A673 (cell line): ENCODE data around the gene ASMTL. TPM values are rescaled to one million over a fixed set of nuclear protein-coding genes. Genes with fewer than 3 reads are reported as not detected.

Experiments
- BruUV-seq: library from RNA; stranded (reverse); fragments of 400-500 nt; replicated peaks from 2 replicates; lab custom pipeline; 2021; lab: Mats Ljungman, UMichigan
- CTCF ChIA-PET: fragments of 300-600 bp; sonication (Branson Sonifier 250); formaldehyde crosslinking; loops from one replicate; lab custom pipeline; 2022; ENCODE audit warnings: antibody characterized with exemption; lab: Charles Lee
- POLR2A ChIA-PET: fragments of 300-600 bp; sonication (Branson Sonifier 250); formaldehyde crosslinking; loops from one replicate; lab custom pipeline; 2022; ENCODE audit warnings: antibody characterized with exemption; ENCODE audit not compliant: low non-redundant PET; lab: Charles Lee
- DNase-seq: peaks from one replicate; pipeline ENCODE4 v3.0.0-alpha.2; 2015; ENCODE audit warnings: low spot score
- H3K27ac ChIP-seq: fragments of 200-600 bp; sonication (generic); 2 replicates; pipeline ENCODE4 v1.5.1; 2016; ENCODE audit warnings: mixed run types, low read depth, mild to moderate bottlenecking, mixed read lengths, antibody characterized with exemption, low read length; ENCODE audit not compliant: poor library complexity, severe bottlenecking
- H3K27me3 ChIP-seq: fragments of 200-600 bp; sonication (generic); replicated peaks from 2 replicates; pipeline ENCODE4 v1.6.1; 2017; ENCODE audit warnings: mixed run types, low read depth, mild to moderate bottlenecking, mixed read lengths, antibody characterized with exemption, low read length; ENCODE audit not compliant: insufficient read depth, poor library complexity
- H3K36me3 ChIP-seq: fragments of 200-600 bp; sonication (generic); 2 replicates; pipeline ENCODE4 v1.6.1; 2016; ENCODE audit warnings: mixed run types, mild to moderate bottlenecking, mixed read lengths, antibody characterized with exemption, low read length; ENCODE audit not compliant: insufficient read depth, poor library complexity, severe bottlenecking
- H3K4me1 ChIP-seq: fragments of 200-600 bp; sonication (generic); 2 replicates; pipeline ENCODE4 v1.6.1; 2017; ENCODE audit warnings: mixed run types, mild to moderate bottlenecking, mixed read lengths, antibody characterized with exemption, low read length; ENCODE audit not compliant: insufficient read depth, poor library complexity, severe bottlenecking
- H3K4me3 ChIP-seq: fragments of 200-600 bp; sonication (generic); 2 replicates; pipeline ENCODE4 v1.5.1; 2016; ENCODE audit warnings: low read depth, mixed run types, mild to moderate bottlenecking, mixed read lengths, low read length; ENCODE audit not compliant: poor library complexity, severe bottlenecking
- H3K9me3 ChIP-seq: fragments of 200-600 bp; sonication (generic); 2 replicates; pipeline ENCODE4 v1.6.1; 2016; ENCODE audit warnings: mixed run types, low read depth, mild to moderate bottlenecking, mixed read lengths, antibody characterized with exemption, low read length; ENCODE audit not compliant: poor library complexity, severe bottlenecking
- EZH2 ChIP-seq: fragments of 200-600 bp; sonication (generic); IDR thresholded peaks from 2 replicates; pipeline ENCODE4 v1.6.1; 2017; ENCODE audit warnings: borderline replicate concordance, low read depth, mild to moderate bottlenecking, mixed read lengths, antibody characterized with exemption, low read length; ENCODE audit not compliant: poor library complexity, severe bottlenecking
- intact Hi-C: fragments of 100-400 bp; cut with micrococcal nuclease; formaldehyde crosslinking; loops from one replicate; pipeline ENCODE4 v1.10.0; 2022; ENCODE audit not compliant: unreplicated experiment
- total RNA-seq: library from RNA; stranded (reverse); gene quantifications from 2 replicates; pipeline ENCODE4 v1.2.3, GENCODE V29; 2021
- TF ChIP-seq, protein P1 (sequence below): fragments of 300-800, 200-600 bp; sonication (generic); conservative IDR thresholded peaks from 2 replicates; pipeline ENCODE4 v1.5.1; 2017; ENCODE audit warnings: low read depth, mild to moderate bottlenecking, antibody characterized with exemption, low read length, moderate library complexity, mixed read lengths

Gene ASMTL
- total RNA-seq, 1 experiment from 2014 or later, result 24.9 TPM

DNA sequence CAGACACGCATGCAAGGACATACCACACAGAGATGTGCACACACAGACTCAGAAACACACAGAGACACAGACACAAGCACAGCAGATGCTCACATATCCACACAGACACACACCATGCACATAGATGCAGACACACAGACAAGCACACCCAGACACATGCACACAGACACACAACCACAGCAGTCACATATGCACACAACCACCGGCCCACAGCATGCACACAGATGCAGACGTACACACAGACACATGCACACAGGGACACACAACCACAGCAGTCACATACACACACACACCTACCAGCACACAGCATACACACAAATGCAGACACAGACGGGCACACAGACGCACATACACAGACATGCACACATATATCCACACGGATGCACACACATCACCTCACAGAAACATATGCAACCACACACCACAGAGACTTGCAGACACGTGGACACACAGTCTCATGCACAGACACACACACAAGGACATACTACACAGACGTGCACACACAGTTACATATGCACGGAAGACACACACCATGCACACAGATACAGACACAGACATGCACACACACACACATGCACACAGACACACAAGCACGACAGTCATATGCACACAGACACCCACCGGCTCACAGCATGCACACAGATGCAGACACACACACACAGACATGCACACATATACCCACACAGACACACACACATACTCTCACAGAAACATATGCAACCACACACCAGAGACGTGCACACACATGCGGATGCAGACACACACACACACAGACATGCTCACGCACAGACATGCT is 35.5 kb downstream of the ASMTL start:
- no peak for DNase-seq
- POLR2A ChIA-PET, result no interaction called here
- no TSS peak for BruUV-seq
- H3K27me3 ChIP-seq, result no peaks in the 10 kb centered on the region
- peaks cover 10% of the 10 kb centered on the region for H3K9me3 ChIP-seq
- CTCF ChIA-PET, result no interaction called here
- H3K36me3 ChIP-seq, result peaks cover 45% of the 10 kb centered on the region
- H3K27ac ChIP-seq, result no peak overlapping the region
- intact Hi-C loops, result no loop called here
- TF ChIP-seq, protein P1, sequence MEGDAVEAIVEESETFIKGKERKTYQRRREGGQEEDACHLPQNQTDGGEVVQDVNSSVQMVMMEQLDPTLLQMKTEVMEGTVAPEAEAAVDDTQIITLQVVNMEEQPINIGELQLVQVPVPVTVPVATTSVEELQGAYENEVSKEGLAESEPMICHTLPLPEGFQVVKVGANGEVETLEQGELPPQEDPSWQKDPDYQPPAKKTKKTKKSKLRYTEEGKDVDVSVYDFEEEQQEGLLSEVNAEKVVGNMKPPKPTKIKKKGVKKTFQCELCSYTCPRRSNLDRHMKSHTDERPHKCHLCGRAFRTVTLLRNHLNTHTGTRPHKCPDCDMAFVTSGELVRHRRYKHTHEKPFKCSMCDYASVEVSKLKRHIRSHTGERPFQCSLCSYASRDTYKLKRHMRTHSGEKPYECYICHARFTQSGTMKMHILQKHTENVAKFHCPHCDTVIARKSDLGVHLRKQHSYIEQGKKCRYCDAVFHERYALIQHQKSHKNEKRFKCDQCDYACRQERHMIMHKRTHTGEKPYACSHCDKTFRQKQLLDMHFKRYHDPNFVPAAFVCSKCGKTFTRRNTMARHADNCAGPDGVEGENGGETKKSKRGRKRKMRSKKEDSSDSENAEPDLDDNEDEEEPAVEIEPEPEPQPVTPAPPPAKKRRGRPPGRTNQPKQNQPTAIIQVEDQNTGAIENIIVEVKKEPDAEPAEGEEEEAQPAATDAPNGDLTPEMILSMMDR, result no peak
- TF ChIP-seq EZH2, result no peak
- H3K4me3 ChIP-seq, result no peak overlapping the region
- no peaks in the 10 kb centered on the region for H3K4me1 ChIP-seq

DNA sequence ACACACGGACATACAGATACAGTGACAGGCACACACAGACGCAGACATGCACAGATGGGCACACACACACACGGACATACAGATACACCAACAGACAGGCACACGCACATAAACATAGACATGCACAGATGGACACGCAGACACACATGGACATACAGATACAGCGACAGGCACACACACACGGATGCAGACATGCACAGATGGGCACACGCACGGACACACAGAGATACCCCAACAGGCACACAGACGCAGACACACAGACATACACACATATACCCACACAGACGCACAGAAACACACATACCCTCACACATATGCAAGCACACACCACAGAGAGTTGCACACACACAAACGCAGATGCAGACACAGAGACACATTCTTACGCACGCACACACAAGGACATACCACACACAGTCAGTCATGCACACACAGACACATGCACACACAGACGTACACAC is 36.4 kb downstream of the ASMTL start:
- no peak overlapping the region for H3K27ac ChIP-seq
- peaks cover 2% of the 10 kb centered on the region for H3K9me3 ChIP-seq
- BruUV-seq, result no TSS peak
- intact Hi-C loops, result no loop called here
- H3K4me3 ChIP-seq, result no peak overlapping the region
- H3K27me3 ChIP-seq, result no peaks in the 10 kb centered on the region
- DNase-seq, result no peak
- H3K4me1 ChIP-seq, result no peaks in the 10 kb centered on the region
- ChIA-PET CTCF (no interaction called here), POLR2A (no interaction called here)
- no peak for TF ChIP-seq EZH2
- TF ChIP-seq, protein P1, result no peak
- peaks cover 41% of the 10 kb centered on the region for H3K36me3 ChIP-seq

DNA sequence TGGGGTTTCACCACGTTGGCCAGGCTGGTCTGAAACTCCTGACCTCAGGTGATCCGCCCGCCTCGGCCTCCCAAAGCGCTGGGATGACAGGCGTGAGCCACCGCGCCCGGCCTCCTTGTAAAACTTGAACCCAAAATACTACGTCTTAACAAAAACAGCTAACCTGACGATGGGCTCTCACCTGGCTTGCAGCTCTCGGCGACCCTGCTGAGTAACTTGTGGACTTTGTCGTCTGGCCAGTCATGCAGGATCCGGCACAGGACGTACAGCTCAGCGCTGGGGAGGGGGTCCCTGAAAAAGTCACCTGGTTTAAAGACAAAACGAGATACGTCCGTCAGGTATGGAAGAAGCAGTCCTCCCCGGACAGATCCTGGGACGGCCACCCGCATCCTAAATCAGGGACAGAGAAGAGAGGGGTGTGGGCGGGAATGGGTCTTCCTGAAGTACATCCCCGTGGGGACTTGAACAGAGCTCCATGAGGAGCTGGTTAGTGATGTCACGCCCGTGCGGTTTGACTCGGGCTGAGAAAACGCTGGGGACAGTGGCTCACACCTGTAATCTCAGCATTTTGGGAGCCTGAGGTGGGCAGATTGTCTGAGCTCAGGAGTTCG is 40.1 kb downstream of the ASMTL start:
- intact Hi-C loops, result no loop called here
- H3K4me1 ChIP-seq, result no peaks in the 10 kb centered on the region
- no peak for DNase-seq
- TF ChIP-seq EZH2, result no peak
- TF ChIP-seq, protein P1, result no peak
- no peak overlapping the region for H3K4me3 ChIP-seq
- peaks cover 36% of the 10 kb centered on the region for H3K36me3 ChIP-seq
- H3K27ac ChIP-seq, result no peak overlapping the region
- POLR2A ChIA-PET, result no interaction called here
- no peaks in the 10 kb centered on the region for H3K27me3 ChIP-seq
- BruUV-seq, result no TSS peak
- CTCF ChIA-PET, result no interaction called here
- no peaks in the 10 kb centered on the region for H3K9me3 ChIP-seq
